COLO668 (cell line): ENCODE measurements around the gene BACE1-AS.
"Not testable (repeated sequence)": the region's sequence is repeated elsewhere in the genome, so short reads cannot be mapped to it uniquely, and the experiment has no call there.

Experiments used
- DNase-seq: peaks from one replicate; lab custom pipeline; 2025; ENCODE audit not compliant: unreplicated experiment; lab: John Stamatoyannopoulos, UW

BACE1-AS gene

GRCh38 chr11:117290809-117291396 is at the start of gene BACE1-AS:
TSS of gene BACE1-AS (plus strand) at chr11:117291346.
- no peak for DNase-seq

GRCh38 chr11:117248341-117248740 is 42.8 kb upstream of the BACE1-AS start:
- no peak for DNase-seq

GRCh38 chr11:117249571-117249970 is 41.6 kb upstream of the BACE1-AS start:
- no peak for DNase-seq

GRCh38 chr11:117251506-117251905 is 39.6 kb upstream of the BACE1-AS start:
- DNase-seq = no peak

GRCh38 chr11:117255966-117256365 is 35.2 kb upstream of the BACE1-AS start:
- no peak for DNase-seq

- no peak for DNase-seq
These were observed 34.6 kb upstream of the BACE1-AS start for GRCh38 chr11:117256573-117256972.

- DNase-seq = no peak
These were observed 32.6 kb upstream of the BACE1-AS start for GRCh38 chr11:117258576-117258975.

GRCh38 chr11:117259417-117259816 is 31.7 kb upstream of the BACE1-AS start:
- no peak for DNase-seq

- DNase-seq = not testable (repeated sequence)
These were observed 26.4 kb upstream of the BACE1-AS start for GRCh38 chr11:117264624-117265323.

- no peak for DNase-seq
These were observed 25.4 kb upstream of the BACE1-AS start for GRCh38 chr11:117265745-117266144.

GRCh38 chr11:117269856-117270255 is 21.3 kb upstream of the BACE1-AS start:
- DNase-seq = no peak

GRCh38 chr11:117271208-117271607 is 19.9 kb upstream of the BACE1-AS start:
- DNase-seq = no peak

GRCh38 chr11:117272175-117272574 is 19.0 kb upstream of the BACE1-AS start:
- DNase-seq = not testable (repeated sequence)

- DNase-seq = no peak
These were observed 17.4 kb upstream of the BACE1-AS start for GRCh38 chr11:117273550-117274289.

GRCh38 chr11:117278347-117278746 is 12.8 kb upstream of the BACE1-AS start:
- DNase-seq = no peak

GRCh38 chr11:117279711-117280376 is 11.3 kb upstream of the BACE1-AS start:
- DNase-seq = no peak

- no peak for DNase-seq
These were observed 10.0 kb upstream of the BACE1-AS start for GRCh38 chr11:117281159-117281558.

- no peak for DNase-seq
These were observed 9.3 kb upstream of the BACE1-AS start for GRCh38 chr11:117281869-117282268.

- no peak for DNase-seq
These were observed 8.2 kb upstream of the BACE1-AS start for GRCh38 chr11:117282956-117283355.

- no peak for DNase-seq
These were observed 7.1 kb upstream of the BACE1-AS start for GRCh38 chr11:117284053-117284452.

GRCh38 chr11:117286588-117286987 is 4.6 kb upstream of the BACE1-AS start:
- DNase-seq = no peak

- DNase-seq = no peak
These were observed 3.5 kb upstream of the BACE1-AS start for GRCh38 chr11:117287668-117288067.
